ENCODE data around the gene MEST. TPM values are rescaled to one million over a fixed set of nuclear protein-coding genes. Genes with fewer than 3 reads are reported as not detected.
"Not testable (repeated sequence)": the region's sequence is repeated elsewhere in the genome, so short reads cannot be mapped to it uniquely, and the experiment has no call there.

The MEST gene
- total and polyA plus RNA-seq, 2 donors (not counting 1 experiment from before 2014, with no cell fraction given) = 2.5 to 6.6 TPM

DNA sequence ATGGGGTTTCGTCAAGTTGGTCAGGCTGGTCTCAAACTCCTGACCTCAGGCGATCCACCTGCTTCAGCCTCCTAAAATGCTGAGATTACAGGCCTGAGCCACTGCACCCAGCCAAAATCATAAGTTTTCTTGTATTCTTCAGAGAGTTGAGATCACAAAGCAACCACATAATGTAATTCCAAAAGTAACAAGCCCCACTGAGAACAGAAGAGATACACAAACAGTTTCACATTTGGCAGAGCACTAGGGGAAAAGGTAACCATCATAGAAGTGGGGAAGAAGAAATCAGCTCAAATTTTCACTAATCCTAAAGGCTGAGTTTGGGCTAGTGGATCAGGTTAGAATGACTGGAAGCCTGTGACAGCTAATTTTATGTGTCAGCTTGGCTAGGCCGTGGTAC, 45.6 kb upstream of the MEST start:
- H2AFZ ChIP-seq (ENCODE audit: insufficient read depth, low read depth, low read length, poor library complexity, severe bottlenecking) = no peak overlapping the region
- ChIA-PET POLR2A (no interaction called here), CTCF (interaction anchor here (1.0 kb wide), 1 partner anchor 38 kb away, joined by 4 read pairs; no protein-coding TSS in a partner anchor)
- 100% methylated on average over 1 of the region's 3 CpGs for WGBS (ENCODE audit: insufficient coverage)
- H3K27me3 ChIP-seq (replicated peaks in 1 of 4; ENCODE audit: control extremely low read depth in 1 of 4, control insufficient read depth in 3 of 4, insufficient read depth in 4 of 4, low read length in 3 of 4) = no peaks in the 10 kb centered on the region
- intact Hi-C loops (cut with micrococcal nuclease) = no loop called here
- peaks cover 6% of the 10 kb centered on the region for H3K9me3 Mint-ChIP-seq (ENCODE audit: insufficient read depth)
- no peak overlapping the region for H3K4me2 ChIP-seq (replicated peaks; ENCODE audit: low read depth, low read length, poor library complexity, severe bottlenecking)
- no peaks in the 10 kb centered on the region for H3K36me3 ChIP-seq (replicated peaks in 1 of 2; ENCODE audit: control extremely low read depth in 1 of 2, control insufficient read depth in 1 of 2, extremely low read depth in 1 of 2, insufficient read depth in 2 of 2, low read length in 1 of 2)
- TF ChIP-seq CTCF (IDR thresholded peaks at IDR 0.05) (no peak), EZH2 (IDR thresholded peaks at IDR 0.05; ENCODE audit: borderline replicate concordance, insufficient read depth, low read depth, low read length, poor library complexity, severe bottlenecking) (no peak)
- no peak overlapping the region for H3K27ac Mint-ChIP-seq
- H3K27me3 Mint-ChIP-seq = peaks cover 26% of the 10 kb centered on the region
- DNase-seq (no peak), ATAC-seq (ENCODE audit: low read depth) (no peak)
- no peak overlapping the region for H3K9ac ChIP-seq (ENCODE audit: low read length)
- H3K4me3 ChIP-seq (ENCODE audit: control extremely low read depth in 1 of 5, extremely low read depth in 1 of 5, insufficient read depth in 1 of 5, low read depth in 2 of 5, low read length in 4 of 5) = no peak overlapping the region
- no peaks in the 10 kb centered on the region for H4K20me1 ChIP-seq (ENCODE audit: control insufficient read depth, insufficient read depth, low read length, poor library complexity, severe bottlenecking)
- no peak overlapping the region for H3K27ac ChIP-seq (ENCODE audit: low read length in 2 of 2)
- peaks cover 4% of the 10 kb centered on the region for H3K4me1 Mint-ChIP-seq
- peaks cover 0 to 6% (median 6%) of the 10 kb centered on the region in 3 donors for H3K9me3 ChIP-seq (ENCODE audit: control extremely low read depth in 1 of 3, control insufficient read depth in 2 of 3, insufficient read depth in 1 of 3, low read length in 2 of 3)
- H3K79me2 ChIP-seq (ENCODE audit: control insufficient read depth, insufficient read depth, low read length) = no peaks in the 10 kb centered on the region
- no peak overlapping the region for H3K4me3 Mint-ChIP-seq
- H3K4me1 ChIP-seq (ENCODE audit: control insufficient read depth in 2 of 2, insufficient read depth in 2 of 2, low read length in 2 of 2) = peaks cover 3 to 4% of the 10 kb centered on the region in 2 donors

- CTCF ChIA-PET; H3K9ac ChIP-seq (ENCODE audit: low read length); H3K9me3 ChIP-seq (ENCODE audit: control extremely low read depth in 1 of 3, control insufficient read depth in 2 of 3, insufficient read depth in 1 of 3, low read length in 2 of 3); H3K79me2 ChIP-seq (ENCODE audit: control insufficient read depth, insufficient read depth, low read length); DNase-seq; H3K36me3 ChIP-seq (replicated peaks in 1 of 2; ENCODE audit: control extremely low read depth in 1 of 2, control insufficient read depth in 1 of 2, extremely low read depth in 1 of 2, insufficient read depth in 2 of 2, low read length in 1 of 2); H3K4me1 Mint-ChIP-seq; H2AFZ ChIP-seq (ENCODE audit: insufficient read depth, low read depth, low read length, poor library complexity, severe bottlenecking); H3K9me3 Mint-ChIP-seq (ENCODE audit: insufficient read depth); H3K27ac Mint-ChIP-seq; intact Hi-C loops (cut with micrococcal nuclease); H3K4me3 ChIP-seq (ENCODE audit: control extremely low read depth in 1 of 5, extremely low read depth in 1 of 5, insufficient read depth in 1 of 5, low read depth in 2 of 5, low read length in 4 of 5); H3K27me3 ChIP-seq (replicated peaks in 1 of 4; ENCODE audit: control extremely low read depth in 1 of 4, control insufficient read depth in 3 of 4, insufficient read depth in 4 of 4, low read length in 3 of 4); H3K4me1 ChIP-seq (ENCODE audit: control insufficient read depth in 2 of 2, insufficient read depth in 2 of 2, low read length in 2 of 2); ATAC-seq (ENCODE audit: low read depth); H3K4me3 Mint-ChIP-seq; H3K27ac ChIP-seq (ENCODE audit: low read length in 2 of 2); H4K20me1 ChIP-seq (ENCODE audit: control insufficient read depth, insufficient read depth, low read length, poor library complexity, severe bottlenecking); H3K4me2 ChIP-seq (replicated peaks; ENCODE audit: low read depth, low read length, poor library complexity, severe bottlenecking); POLR2A ChIA-PET: not testable (repeated sequence)
- 88% methylated on average over 3 of the region's 3 CpGs for WGBS (ENCODE audit: insufficient coverage)
- H3K27me3 Mint-ChIP-seq = peaks cover 17% of the 10 kb centered on the region
Measured at GRCh38 chr7:130451344-130451743, 40.5 kb upstream of the MEST start.

All from B cell (primary cell).